Parathyroid adenoma (tissue), 2 donors: ENCODE data around the gene PPP1R9B.
A peak's percentile ranks its signal among the peaks of the same experiment; 100 is the strongest.

Experiments
- H2AFZ ChIP-seq: fragments of 300-600 bp; sonication (generic); one replicate; pipeline ENCODE4 v1.7.0; 2017; ENCODE audit warnings: antibody characterized with exemption, mild to moderate bottlenecking
- H3K27ac ChIP-seq: fragments of 300-600 bp; sonication (generic); one replicate; pipeline ENCODE4 v1.7.0; 2017
- H3K27me3 ChIP-seq: fragments of 300-600 bp; sonication (generic); one replicate; pipeline ENCODE4 v1.7.0; 2017; ENCODE audit warnings: low read length; ENCODE audit not compliant: control insufficient read depth, insufficient read depth
- H3K36me3 ChIP-seq: fragments of 300-600 bp; sonication (generic); one replicate; pipeline ENCODE4 v1.7.0; 2017; ENCODE audit warnings: low read length; ENCODE audit not compliant: control insufficient read depth, insufficient read depth
- H3K4me1 ChIP-seq: fragments of 300-600 bp; sonication (generic); one replicate; pipeline ENCODE4 v1.7.0; 2017; ENCODE audit warnings: control low read depth
- H3K4me2 ChIP-seq: fragments of 300-600 bp; sonication (generic); one replicate; pipeline ENCODE4 v1.7.0; 2017; ENCODE audit warnings: low read length
- H3K4me3 ChIP-seq: fragments of 300-600 bp; sonication (generic); one replicate; pipeline ENCODE4 v1.7.0; 2017; ENCODE audit warnings: low read depth, low read length
- H3K79me2 ChIP-seq: fragments of 300-600 bp; sonication (generic); one replicate; pipeline ENCODE4 v1.7.0; 2017; ENCODE audit warnings: control low read depth
- H3K9ac ChIP-seq: fragments of 300-600 bp; sonication (generic); one replicate; pipeline ENCODE4 v1.7.0; 2017; ENCODE audit warnings: mild to moderate bottlenecking
- H3K9me3 ChIP-seq: fragments of 300-600 bp; sonication (generic); one replicate; pipeline ENCODE4 v1.7.0; 2017; ENCODE audit warnings: low read length; ENCODE audit not compliant: control insufficient read depth
- TF ChIP-seq, protein P1 (sequence below): fragments of 300-600 bp; sonication (generic); IDR thresholded peaks from one replicate; pipeline ENCODE4 v1.7.0; 2017; ENCODE audit warnings: antibody characterized with exemption, mild to moderate bottlenecking
- donor health status: primary hyperparathyroidism.

Gene PPP1R9B

DNA sequence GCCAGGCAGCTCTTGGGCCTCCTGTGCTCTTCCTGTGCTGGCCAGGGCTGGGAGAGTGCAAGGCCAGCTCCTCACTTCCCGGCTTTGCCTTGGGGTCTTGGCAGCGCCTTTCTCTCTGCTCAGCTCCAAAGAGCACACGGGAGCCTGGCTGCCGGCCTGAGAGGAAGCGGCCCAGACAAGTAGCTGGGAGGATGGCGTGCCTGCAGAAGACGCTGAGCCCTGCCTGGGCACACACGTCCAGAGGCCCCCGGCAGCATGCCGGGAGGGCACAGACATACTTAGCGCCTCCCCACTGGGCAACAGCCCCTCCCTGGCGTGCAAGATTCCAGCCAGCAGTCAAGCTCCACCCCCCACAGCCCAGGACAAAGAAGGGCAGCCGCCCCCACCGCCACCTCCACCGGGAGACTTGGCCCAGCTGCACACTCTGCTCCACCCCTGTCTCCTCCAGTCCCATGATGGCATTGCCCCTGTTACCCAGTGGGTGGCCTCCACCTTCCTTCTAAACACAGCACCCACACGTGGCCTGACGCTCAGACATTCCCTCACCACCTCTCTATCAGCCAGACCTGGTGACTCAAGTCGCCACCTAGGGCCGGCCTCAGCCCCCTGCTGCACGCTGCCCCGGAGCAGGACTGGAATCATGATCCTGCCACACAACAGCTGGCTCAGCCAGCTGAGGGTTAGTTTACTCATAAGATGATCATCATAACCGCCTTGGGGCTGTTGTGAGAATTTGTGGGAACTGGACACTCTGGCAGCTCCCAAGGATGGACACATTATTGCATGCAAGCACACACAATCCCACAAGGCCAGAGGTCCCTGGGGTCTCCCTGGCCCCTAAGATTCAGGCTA lies 27.7 kb upstream of the PPP1R9B start:
- no peak overlapping the region for H3K9ac ChIP-seq
- H3K36me3 ChIP-seq: no peaks in the 10 kb centered on the region
- H2AFZ ChIP-seq: peak overlapping the region; percentile 83
- H3K9me3 ChIP-seq: no peaks in the 10 kb centered on the region
- TF ChIP-seq, protein P1, sequence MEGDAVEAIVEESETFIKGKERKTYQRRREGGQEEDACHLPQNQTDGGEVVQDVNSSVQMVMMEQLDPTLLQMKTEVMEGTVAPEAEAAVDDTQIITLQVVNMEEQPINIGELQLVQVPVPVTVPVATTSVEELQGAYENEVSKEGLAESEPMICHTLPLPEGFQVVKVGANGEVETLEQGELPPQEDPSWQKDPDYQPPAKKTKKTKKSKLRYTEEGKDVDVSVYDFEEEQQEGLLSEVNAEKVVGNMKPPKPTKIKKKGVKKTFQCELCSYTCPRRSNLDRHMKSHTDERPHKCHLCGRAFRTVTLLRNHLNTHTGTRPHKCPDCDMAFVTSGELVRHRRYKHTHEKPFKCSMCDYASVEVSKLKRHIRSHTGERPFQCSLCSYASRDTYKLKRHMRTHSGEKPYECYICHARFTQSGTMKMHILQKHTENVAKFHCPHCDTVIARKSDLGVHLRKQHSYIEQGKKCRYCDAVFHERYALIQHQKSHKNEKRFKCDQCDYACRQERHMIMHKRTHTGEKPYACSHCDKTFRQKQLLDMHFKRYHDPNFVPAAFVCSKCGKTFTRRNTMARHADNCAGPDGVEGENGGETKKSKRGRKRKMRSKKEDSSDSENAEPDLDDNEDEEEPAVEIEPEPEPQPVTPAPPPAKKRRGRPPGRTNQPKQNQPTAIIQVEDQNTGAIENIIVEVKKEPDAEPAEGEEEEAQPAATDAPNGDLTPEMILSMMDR: peak; percentile 61
- H3K27ac ChIP-seq: peak overlapping the region; percentile 44
- H3K4me1 ChIP-seq: peaks cover 7% of the 10 kb centered on the region
- peak overlapping the region; percentile 24 for H3K4me2 ChIP-seq
- no peaks in the 10 kb centered on the region for H3K79me2 ChIP-seq
- H3K4me3 ChIP-seq: no peak overlapping the region
- H3K27me3 ChIP-seq: no peaks in the 10 kb centered on the region

DNA sequence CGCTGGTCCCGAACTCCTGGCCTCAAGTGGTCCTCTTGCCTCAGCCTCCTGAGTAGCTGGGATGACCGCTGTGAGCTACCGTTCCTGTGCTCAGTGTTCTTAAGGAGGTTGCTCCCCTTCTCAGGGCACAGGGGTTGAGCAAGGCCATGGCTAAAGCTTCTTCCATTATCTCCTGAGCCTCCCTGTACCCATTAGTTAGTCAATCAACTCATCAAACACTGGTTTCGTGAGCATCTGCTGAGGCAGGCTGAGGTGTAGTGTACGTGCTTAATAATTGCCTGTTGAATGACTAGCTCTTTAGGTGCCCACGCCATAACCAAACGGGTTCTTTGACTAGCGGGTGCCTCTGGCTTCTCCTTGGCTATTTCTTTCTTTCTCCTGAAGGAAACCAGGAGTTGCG lies 27.0 kb upstream of the PPP1R9B start:
- Histone ChIP-seq H3K27me3 (no peaks in the 10 kb centered on the region), H3K9me3 (no peaks in the 10 kb centered on the region), H3K36me3 (no peaks in the 10 kb centered on the region), H3K4me2 (no peak overlapping the region), H3K79me2 (no peaks in the 10 kb centered on the region), H3K27ac (peak overlapping the region; percentile 44), H2AFZ (peak overlapping the region; percentile 83), H3K4me3 (no peak overlapping the region), H3K9ac (no peak overlapping the region), H3K4me1 (peaks cover 7% of the 10 kb centered on the region)
- TF ChIP-seq, protein P1: no peak

DNA sequence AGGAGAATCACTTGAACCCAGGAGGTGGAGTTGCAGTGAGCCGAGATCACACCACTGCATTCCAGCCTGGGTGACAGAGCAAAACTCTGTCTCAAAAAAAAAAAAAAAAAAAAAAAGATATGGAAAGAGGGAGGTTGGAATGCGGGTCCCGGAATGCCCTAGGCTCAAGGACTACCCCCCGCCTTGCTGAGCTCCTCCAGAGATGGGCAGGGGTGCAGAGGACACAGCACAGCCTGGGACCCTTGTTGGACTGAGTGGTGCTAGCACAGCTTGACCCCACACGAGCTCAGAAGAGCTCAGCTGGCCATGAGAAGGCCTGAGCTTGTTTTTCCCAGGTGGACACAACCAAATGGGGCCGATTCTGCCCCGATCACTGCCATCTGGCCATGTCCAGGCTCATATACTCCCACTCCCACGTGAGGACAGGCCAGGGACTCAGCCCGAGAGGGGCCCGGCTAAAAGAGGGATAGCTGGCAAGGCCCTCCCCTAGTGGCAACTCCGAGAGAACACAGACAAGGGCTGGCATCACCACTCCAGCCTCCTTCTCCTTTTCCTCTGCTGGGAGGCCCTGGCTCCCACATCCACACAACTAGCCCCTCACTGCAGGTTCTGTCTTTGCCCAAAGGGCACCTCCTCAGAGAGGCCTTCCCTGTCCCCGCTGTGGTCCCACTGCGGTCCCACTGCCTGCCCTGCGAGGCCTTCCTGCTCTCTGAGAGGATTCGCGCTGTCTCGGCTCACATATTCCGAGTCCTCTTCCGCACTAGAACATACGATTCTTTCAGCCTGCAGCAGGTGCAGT lies 26.3 kb upstream of the PPP1R9B start:
- Histone ChIP-seq H3K4me2 (no peak overlapping the region), H3K27ac (no peak overlapping the region), H2AFZ (no peak overlapping the region), H3K9ac (no peak overlapping the region), H3K4me3 (no peak overlapping the region), H3K79me2 (no peaks in the 10 kb centered on the region), H3K36me3 (no peaks in the 10 kb centered on the region), H3K4me1 (peaks cover 7% of the 10 kb centered on the region), H3K27me3 (no peaks in the 10 kb centered on the region), H3K9me3 (no peaks in the 10 kb centered on the region)
- TF ChIP-seq, protein P1: no peak

DNA sequence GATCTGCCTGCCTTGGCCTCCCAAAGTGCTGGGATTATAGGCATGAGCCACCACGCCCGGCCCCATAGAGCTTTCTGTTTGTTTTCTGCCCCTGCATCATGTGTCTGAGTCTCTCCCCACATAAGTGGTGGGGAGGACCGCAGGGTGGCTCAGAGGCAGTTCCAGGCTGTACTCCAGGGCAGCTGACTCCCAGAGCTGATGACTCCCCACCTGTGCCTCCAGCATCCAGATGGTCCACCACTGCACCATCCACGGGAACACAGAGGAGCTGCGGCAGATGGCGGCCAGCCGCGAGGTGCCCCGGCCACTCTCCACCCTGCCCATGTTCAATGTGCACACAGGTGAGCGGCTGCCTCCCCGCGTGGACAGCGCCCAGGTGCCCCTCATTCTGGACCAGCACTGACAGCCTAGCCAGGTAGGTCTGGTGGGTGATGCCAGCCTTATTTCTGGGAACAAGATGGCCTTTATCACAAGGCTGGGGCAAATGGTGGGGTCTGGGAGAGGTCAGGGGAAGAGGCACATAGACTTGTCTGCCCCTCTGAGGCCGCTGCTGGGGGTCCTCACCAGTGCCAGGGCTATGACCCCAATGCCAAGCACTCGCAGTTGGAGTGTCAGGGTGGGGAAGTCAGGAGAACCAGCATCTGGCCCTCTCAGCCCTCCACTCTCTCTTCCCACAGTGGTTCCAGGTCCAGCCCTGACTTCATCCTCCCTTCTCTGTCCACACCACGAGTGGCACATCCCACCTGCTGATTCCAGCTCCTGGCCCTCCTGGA lies 24.7 kb upstream of the PPP1R9B start:
- Histone ChIP-seq H3K27ac (no peak overlapping the region), H2AFZ (no peak overlapping the region), H3K4me1 (peaks cover 7% of the 10 kb centered on the region), H3K27me3 (no peaks in the 10 kb centered on the region), H3K4me2 (no peak overlapping the region), H3K4me3 (no peak overlapping the region), H3K36me3 (no peaks in the 10 kb centered on the region), H3K79me2 (no peaks in the 10 kb centered on the region), H3K9me3 (no peaks in the 10 kb centered on the region), H3K9ac (no peak overlapping the region)
- TF ChIP-seq, protein P1: no peak
